Stimulated activated CD8-positive, alpha-beta memory T cell treated with anti-CD3 and anti-CD28 coated beads, Interleukin-15, amount 100 ng/mL, for 1 hour (primary cell): ENCODE results near the gene HLA-DRB1.
"Not testable (repeated sequence)": the region's sequence is repeated elsewhere in the genome, so short reads cannot be mapped to it uniquely, and the experiment has no call there.

ENCODE experiments used
- DNase-seq: peaks from one replicate; pipeline ENCODE4 v3.0.0-alpha.2; 2020; ENCODE audit warnings: low read depth

The HLA-DRB1 gene

DNA sequence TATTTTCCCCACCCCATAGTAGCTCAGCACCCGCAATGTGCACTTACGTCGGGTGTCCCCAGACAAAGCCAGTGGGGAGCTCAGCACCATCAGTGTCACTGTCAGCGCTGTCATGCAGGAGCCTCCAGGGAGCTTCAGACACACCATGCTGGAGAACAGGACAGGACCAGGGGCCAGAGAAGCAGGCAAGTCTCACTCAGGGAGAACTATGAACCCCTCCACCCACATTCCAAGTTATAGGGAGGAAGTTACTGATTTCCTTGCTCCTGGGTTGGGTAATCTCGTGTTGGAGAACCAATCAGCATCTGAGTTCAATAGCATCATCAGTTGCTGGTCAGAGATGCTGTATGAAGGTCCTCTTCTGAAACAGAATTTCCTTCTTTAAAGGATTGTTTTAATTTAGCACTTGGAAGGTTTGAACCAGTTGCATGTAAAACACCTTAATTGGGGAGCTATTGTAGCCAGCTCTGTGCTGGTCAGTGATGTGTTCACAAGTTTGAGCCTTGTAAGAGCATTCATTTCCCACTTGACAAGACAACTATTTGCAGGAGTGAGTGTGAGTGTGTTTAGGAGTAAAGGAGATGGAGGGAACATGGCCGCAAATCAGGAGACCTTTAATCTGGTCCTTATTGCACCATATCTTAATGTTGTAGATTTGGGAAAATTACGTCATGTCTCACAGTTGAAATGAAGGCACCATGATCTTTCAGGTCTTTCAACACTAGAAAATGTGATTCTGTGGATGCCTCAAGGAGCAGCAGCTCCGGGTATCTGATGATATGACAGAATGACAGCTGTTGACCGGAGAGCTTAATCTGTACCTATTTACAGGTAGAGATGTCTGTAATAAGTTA lies at the start of gene HLA-DRB1:
Gene HLA-DRB1, minus strand, starts transcription at position 253 of the 854 bp plus-strand sequence. Its CDS starts 106 bp downstream, at position 147.
- DNase-seq = no peak

DNA sequence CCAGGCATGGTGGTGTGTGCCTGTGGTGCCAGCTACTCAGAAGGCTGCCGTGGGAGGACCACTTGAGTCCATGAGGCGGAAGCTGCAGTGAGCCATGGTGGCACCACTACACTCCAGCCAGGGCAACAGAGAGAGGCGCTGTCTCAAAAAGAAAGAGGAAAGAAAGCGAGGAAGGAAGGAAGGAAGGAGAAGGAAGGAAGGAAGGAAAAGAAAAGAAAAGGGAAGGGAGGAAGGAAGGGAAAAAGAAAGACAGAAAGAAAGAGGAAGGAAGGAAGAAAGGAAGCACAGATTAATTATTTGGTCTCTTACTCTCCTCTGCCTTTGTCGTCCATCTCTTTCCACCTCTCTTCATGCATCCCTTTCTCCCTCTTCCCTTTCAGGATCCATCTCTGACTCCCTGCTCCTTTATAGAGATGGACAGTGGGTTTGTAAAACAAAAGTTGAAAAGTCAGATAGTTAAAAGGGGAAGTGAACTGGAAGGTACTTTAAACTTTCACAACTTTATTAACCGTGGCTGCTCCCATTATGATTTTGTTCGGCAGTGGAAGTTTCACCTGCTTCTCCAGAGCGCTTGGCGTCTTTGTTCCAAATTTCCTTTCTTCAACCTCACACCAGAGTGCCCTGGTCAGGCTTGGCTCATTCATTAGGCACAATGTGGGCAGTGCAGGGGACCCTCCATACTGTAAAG lies 49.0 kb upstream of the HLA-DRB1 start:
- no peak for DNase-seq

DNA sequence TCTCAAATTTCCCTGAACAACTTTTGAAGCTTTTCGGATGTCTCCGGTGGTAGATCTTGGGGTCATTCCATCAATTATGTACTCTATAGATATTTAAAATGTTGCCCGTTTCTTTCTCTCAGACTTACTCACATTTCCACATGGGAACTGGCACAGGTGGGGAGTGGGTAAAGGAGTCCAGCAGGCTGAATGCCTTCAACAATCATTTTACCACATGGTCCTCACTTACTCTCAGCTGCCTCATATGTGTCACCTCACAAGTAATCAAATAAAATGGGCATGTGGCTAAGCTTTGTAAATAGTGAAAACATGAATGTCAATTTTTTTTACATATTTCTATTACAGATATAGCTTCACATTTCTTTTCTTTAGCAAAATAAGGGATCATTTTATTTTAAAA lies 48.2 kb upstream of the HLA-DRB1 start:
- DNase-seq = no peak

DNA sequence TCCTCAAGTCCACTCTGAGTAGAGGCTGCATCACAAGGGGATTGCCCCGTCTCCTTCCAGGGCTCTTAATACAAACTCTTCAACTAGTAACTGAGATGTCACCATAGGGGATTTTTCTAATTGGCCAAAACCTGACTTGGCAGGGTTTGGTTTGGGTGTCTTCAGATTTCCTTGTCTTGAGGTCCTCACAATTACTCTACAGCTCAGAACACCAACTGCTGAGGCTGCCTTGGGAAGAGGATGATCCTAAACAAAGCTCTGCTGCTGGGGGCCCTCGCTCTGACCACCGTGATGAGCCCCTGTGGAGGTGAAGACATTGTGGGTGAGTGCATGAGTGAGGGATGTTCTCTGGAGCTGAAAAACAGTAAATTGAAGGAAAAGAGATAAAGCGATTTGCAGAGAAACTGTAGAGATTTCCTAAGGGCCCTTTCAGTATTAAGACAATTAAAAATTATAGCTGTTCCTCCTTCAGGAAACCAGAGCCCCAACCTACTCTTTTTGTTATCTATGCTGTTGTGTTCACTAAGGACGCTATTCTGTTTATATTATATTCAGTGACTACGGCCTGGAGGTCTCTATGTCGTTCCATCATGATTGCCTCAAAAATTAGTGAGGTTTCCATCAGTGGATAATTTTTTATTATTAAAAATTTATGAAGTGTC lies 47.7 kb upstream of the HLA-DRB1 start, which contains the start of gene HLA-DQA1:
Gene HLA-DQA1, plus strand, starts transcription at position 188 of the 662 bp plus-strand sequence. Its CDS starts 53 bp downstream, at position 241.
- DNase-seq = no peak

DNA sequence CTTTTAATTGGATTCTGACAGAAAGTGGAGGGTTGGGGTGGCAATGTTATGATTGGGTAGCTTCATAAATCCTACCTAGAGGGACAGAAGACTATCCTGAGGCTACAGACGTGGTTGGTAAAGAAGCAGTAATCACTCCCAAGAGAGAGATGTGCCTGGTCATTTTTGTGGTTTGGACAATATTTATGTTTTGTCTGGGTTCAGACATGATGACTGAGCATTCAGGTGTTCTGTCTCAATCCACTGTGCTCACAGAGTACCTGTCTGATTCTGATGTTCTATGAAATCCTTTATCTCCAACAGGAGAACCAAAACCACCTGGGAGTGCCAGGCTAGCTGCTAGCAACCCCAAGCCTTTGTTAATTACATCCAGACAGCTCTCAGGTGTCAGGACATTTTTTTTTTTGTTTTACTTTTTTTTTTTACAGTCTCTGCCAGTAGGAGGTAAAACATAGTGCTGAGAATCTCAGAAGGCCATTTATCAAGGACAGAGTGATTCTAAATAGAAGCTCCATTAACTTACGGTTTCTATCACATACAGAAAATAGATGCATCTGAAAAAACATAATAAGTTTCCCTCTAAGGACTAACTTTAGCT lies 46.0 kb upstream of the HLA-DRB1 start:
- no peak for DNase-seq

DNA sequence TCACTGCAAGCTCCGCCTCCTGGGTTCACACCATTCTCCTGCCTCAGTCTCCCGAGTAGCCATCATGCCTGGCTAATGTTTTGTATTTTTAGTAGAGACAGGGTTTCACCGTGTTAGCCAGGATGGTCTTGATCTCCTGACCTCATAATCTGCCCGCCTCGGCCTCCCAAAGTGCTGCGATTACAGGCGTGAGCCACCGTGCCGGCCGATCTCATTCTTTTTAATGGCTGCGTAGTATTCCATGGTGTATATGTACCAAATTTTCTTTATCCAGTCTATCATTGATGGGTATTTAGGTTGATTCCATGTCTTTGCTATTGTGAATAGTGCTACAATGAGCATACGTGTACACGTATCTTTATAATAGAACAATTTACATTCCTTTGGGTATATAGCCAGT lies 40.1 kb upstream of the HLA-DRB1 start:
- not testable (repeated sequence) for DNase-seq

DNA sequence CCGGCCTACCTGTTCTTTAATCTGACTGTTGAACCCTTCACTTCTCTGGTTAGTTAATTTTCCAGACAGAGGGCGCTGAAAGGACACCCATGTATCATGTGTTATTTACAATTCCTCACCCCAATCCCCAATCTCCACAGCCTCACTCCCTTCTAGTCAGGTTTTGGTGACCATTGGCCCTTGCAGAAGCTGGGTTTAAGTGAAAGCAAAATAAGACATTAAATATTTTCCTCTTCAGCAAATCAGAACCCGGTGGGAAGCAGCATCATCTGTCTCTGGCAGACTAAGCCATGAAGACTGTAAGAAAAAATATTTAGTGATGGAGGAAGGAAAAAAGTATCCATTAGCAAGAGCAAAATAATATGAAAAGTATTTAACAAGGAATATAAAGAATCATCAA lies 38.2 kb upstream of the HLA-DRB1 start:
- DNase-seq = no peak

DNA sequence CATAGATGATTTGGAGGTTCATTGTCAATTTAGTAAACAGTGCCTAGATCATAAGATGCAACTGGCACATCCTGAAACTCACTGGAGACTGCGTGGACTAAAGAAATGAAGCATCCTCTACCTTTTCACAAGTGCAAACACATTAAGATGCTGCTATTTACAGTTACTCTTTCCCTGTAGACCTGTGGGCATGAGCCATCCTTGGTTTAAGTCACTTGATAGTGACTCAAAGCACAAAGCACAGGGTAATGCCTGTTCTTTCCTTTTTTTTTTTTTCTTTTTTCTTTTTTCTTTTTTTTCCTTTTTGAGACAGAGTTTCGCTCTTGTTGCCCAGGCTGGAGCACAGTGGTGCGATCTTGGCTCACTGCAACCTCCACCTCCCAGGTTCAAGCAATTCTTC lies 37.6 kb upstream of the HLA-DRB1 start:
- no peak for DNase-seq

DNA sequence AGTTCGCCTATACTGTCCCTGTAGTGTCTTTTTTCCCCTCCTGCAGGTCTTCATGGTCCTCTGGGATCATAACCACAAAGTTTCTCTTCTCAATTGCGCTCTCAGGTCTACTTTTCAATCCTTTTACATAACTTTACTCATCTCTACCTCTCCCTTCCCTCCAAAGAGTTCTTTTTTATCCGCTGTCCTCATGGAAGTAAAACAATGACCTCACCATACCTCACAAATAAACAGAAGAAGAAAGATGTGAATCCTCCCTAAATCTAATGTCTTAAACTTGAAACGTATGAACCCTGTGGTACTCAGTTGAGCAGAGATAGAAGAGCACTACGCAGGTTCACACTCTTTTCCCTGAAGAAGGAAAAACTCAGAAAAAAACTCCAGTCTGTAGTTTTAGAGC lies 35.5 kb upstream of the HLA-DRB1 start:
- DNase-seq = no peak

DNA sequence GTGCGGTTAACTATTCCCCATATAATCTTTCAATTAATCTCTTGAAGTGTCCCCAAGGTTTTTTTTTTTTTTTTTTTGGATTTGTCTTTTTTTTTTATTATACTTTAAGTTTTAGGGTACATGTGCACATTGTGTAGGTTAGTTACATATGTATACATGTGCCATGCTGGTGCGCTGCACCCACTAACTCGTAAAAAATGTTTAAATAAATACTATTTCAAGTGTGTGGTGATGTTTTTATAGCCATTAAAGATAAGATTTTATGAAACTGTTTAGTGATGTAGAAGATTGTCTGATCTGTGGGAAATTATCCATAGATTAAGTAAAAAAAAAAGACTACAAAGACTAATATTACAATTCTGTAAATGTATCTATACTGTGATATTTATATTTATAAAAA lies 34.9 kb upstream of the HLA-DRB1 start:
- no peak for DNase-seq

DNA sequence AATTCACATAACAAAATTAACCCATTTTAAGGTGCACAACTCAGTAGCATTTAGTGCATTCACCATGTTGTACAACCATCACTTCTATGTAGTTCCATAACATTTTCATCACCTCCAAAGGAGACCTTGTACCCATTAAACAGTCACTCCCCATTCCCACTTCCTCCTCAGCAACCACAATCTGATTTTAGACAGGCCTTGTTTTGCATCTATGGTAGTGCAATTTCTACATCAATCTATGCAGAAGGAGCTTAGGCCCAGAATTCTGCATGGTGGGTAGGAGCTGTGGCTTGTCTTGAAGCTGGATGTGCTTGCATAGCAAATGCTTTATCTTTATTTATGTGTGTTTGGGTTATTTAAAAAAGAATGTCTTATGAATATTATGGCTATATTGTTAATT lies 34.0 kb upstream of the HLA-DRB1 start:
- no peak for DNase-seq

DNA sequence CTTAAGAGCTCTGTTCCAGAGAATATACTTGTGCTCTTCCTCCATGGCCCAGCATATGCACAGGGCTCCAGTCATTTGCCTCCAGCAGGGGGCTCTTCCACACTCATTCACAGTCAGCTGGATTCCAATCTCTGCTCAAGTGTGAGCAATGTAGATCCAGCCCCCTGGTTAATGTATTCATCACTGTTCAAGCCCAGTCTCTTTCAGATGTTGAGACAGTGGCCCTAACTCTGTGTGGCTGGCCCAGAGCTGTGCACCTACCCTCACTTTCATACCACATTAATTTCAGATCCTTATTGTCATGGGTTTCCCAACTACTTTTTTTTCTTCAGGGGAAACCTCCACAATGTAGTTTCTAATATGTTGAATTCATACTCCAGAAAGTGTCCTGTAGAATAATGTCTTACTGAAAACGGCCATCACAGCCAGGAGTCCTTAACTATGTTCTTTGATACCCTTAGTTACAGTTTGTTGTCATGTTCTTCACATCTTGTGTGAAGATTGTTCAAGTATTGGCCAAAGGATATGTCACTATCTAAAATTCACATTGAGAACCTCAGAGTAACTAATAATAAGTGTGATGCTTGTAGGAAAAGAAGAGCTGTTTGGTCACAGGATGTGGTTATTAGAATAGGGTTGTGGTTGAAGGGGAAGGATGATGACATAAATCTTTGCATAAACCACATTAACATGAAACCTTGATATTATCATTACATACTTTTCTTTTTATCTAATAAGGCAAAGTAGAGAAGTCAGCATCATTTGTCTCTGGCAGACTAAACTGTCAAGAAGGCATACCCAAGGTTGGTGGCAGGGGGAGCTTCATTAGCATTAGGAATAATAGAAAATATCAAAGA lies 33.1 kb upstream of the HLA-DRB1 start:
- no peak for DNase-seq

DNA sequence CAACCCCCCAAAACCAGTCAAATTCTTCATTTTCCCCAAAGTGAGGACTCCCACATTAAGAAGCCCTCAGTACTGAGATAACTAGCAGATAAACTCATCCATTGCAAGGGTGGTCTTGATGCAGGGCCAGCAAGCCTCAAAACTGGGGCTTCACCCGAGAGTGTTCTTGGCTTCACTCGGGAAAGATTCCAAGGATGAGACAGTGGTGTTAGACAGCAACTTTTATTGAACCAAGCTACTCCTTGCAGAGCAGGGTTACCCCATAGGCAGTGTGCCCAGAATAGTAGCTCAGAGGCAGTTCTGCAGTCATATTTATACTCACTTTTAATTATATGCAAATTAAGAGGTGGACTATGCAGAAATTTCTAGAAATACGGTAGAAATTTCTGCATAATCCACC lies 31.7 kb upstream of the HLA-DRB1 start:
- no peak for DNase-seq

DNA sequence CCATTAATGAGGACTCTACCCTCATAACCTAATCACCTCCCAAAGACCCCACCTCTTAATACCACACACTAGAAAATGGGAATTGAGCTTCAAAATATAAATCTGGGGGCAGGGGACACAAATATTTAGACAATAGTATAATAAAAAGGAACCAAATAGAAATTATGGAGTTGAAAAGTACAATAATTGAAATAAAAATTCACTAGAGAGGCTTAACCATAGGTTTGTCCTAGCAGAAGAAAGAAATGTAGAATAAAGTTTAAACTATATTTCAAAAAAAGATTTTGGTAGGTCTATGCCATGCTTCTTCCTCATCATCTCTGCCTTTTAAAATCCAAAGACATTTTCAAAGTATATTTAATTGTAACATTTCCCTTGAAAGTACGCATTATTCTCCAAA lies 28.1 kb upstream of the HLA-DRB1 start:
- DNase-seq = no peak

DNA sequence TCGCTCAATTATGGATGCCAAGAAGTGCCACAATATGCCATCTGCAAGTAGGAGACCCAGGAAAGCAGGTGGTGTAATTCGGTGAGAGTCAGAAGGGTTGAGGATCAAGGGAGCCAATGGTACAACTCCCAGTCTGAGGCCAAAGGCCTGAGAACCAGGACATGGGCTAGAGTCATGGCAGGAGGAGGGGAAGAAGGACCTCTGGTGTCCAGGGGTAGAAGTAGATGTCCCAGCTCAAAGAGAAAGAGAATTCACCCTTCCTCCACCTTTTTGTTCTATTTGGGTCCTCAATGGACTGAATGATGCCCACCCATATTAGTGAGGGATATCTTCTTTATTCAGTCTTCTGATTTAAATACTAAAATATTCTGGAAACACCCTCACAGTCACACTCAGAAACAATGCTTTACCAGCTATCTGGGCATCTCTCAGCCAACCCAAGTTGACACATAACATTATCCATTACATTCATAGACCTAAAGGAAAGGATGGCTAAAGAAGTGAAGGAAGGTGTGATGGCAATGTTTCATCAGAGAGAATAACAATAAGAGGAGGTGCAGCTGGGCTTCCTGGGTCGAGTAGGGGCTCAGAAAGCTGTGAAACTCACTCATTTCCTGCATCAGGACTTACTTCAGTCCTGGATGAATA lies 26.4 kb upstream of the HLA-DRB1 start:
- DNase-seq = no peak

DNA sequence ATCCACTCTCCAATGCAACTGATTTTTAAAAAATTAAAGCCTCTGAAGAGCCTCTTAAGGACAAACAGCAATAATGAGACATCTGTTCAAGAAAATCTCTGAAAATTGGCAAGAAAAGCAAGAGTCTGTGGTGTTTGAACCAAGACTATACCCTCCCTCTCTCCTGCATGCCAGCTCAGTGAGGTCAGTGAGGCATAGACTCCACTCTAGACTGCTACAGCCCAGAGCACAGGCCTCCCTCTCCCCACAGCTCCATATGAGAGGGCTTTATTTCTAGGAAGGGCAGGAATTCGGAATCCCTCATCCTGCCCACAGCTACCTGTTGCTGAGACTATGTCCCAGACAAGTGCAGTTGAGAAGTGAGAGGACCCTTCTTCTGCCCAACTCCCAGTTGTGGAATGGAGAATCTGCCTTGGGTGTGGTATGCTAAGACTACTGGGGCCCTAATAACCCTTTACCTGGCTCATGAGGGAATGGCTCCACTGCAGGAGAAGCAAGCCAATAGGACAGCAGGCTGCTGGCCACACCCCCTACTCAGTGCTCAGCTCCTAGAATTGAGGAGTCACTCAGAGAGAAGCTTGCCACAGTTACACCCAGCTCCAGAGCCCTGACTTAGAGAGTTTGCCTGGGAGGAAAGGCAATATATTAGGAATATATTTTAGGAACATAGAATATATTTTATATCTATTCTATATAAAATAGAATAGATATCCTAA lies 24.9 kb upstream of the HLA-DRB1 start:
- DNase-seq = no peak

DNA sequence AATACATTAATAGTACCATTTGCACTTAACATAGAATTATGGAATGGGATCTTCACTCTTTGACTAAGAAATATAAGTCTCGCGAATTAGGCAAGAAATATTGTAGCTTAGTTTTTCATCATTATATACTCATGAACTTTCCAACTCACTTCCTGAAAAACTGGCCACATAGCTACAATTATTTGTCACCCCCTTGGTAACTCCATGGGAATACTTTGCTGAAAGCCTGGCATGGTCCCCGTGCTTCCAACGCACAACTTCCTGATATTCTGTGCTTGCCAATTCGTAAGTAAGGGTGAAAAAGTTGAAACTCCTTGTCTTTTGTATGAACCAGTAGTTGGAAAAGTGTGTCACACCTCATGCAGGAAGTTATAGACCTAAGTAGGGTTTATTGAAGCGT lies 23.8 kb upstream of the HLA-DRB1 start:
- DNase-seq = no peak

DNA sequence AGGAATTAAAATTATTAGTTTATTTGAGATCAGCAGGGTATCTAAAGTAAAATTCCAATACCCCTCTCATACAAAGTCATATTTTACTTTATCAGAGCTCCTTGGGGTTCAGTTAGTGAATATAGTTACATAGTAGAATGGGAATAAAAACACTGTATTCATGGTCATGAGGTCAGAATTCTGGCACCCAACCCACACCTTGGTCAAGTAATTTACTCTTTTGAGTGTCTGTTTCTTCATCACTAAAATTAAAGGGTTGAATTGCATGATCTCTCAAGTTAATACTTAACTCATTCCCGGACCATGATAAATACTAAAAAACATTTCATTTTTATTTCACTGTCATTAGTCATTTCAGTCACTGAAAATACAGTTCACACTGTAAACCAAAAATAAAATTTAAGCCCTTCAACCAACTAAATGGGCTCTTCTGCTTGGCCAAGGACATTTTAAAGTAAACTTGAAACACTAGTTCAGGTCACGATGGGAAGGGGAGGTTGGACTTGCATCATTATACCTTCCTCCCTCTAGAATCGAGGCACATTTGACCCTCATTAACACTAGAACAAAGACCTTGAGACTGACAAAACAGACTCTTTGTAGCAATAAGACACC lies 21.1 kb upstream of the HLA-DRB1 start:
- DNase-seq = no peak

DNA sequence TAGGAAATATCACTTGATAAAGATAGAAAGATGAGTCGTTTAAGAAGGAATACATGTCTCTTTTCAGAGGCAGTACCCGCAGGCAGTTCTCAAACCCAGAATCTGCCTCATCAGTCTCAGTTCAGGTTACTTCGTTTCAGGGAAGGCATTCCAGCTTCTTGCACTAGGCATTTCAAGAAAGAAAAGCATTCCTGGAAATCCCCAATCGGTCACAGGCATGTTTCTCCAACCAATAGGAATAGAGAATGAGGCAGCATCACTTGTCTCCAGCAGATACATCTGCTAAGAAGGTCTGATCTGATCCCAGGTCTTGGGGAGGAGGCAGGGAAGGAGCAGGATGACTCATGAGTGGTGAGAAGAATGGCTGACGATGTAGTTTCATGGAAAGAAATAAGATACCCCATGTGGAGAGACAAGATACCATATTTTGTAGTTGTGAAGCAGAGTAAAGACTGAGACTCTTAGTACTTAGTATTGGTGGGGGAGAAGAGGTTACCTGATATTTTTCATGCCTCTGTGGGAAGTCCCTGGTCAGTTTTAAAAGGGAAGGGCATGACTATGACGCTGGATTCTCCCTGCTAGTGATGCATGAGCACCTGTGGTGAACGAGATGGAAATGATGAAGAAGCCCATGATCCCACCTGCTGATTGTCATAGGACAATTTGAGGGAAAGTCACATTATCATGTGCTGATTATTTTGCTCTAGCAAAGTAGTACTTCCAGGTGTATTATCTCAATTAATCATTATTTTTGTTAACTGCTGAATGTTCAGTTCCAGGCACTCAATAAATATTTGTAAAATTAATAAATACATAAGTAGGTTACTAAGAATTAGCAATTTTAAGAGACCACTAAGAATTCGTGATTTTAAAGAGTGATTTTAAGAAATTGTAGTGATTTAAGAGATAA lies 20.3 kb upstream of the HLA-DRB1 start:
- peak; percentile 16 for DNase-seq
